Effector CD8-positive, alpha-beta T cell (primary cell): Measurements from ENCODE around the gene WSCD1.

ENCODE experiments used
- DNase-seq: peaks from one replicate; lab custom pipeline; 2025; lab: John Stamatoyannopoulos, UW

The WSCD1 gene

DNA sequence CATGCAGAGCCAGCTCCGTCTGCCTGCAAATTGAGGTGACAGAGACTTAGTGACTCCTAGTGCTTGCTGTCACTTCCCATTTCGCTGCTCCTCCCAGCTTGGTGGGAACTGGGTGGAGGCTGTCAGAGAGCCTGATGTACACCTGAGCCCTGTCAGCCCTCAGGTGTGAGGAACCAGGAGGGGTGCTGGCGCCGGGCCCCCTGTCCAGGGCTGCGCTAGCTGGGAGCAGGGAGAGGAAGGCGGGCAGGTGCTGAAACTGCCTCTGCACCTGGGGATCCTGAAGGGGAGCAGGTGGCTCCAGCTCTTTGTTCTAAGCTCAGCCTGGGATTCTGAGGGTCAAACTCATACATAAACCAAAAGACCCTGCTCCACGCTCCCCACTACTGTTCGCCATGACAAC lies 10.8 kb upstream of the WSCD1 start:
- DNase-seq = no peak

DNA sequence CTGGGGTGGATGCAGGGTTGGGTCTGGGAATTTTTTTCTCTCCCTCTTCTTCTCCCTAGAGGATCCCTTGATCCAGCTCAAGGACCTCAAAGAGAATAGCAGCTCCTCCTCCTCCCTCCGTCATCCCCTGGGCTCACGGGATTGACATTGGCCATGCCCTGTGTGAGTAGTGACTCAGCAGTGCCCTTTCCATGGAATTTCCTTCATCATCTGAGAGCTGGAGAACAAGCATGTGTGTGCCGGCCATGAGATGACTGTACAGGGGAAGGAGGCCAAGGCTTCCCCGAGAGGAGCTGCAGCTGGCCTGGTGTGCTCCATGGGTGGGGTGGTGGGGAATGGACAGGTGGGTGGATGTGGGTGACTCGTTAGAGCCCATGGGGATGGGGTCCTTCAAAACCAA lies 8.9 kb upstream of the WSCD1 start:
- DNase-seq = no peak

DNA sequence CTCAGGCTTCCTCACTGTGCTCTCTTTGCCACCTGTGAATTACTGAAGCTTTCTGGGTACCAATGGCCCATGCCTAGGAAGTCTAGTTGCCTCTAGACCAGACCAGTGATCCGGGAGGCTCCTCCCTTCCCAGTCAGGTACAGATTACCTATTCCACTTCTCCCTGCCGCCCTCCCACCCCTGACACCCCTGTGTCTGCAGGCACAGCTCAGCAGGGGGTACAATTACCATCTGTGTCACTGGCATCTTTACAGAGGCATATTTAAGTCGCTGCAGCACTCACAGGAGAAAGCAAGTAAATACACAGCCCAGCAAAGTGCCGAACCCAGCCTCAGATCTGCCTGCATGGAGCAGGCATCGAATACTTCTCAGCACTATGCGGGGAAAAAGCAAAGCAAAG lies 5.3 kb upstream of the WSCD1 start:
- DNase-seq = no peak

DNA sequence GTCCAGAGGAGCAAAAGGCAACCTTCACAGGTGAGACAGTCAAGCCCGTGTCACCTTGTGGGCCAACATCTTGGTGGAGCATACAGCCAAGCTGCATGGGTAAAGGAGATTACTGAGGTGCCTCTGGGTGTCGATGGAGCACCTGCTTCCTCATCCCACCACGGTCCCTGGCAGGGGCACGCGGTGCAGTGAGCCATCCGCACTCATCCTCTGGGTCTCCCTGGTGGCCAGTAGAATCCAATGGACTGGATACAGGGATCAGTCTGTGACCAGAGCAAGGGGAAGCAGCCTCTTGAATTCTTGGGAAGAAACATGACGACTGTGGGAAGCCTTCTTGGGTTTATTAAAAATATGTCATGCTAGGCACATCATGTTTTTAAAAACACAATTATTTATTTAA lies 4.8 kb upstream of the WSCD1 start:
- no peak for DNase-seq

DNA sequence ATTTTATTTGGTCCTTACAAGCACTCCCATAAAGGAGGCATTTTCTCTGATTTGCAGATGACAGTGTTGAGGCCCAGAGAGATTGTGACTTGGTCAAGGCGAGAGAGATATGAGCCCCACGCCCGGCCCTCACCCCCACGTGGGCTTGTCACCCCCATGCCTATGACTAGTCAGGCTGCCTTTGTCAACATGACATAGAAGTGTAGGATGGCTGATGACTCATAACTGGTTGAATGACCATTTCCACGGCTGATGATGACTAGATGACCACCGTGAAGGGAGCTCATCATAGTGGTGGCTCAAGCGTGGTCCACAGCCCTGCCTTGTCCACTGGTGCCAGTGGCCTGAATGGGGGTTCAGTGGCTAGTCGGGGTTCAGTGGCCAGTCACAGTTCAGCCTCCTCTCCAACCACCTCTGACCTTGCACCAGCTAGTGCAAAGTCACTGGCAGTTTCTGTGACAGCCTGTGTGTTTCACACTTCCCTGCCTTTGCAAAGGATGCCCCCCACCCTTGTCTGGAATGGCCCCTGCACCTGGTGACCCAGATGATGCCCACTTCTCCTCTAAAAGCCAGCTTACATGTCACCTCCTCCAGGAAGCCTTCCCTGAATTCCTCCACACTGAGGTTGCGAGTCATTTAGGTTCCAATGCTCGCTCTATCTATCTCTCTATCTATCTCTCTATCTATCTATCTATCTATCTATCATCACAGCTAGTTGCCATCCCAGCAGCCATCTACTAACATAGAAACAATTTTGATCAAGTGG lies 3.8 kb upstream of the WSCD1 start:
- no peak for DNase-seq

DNA sequence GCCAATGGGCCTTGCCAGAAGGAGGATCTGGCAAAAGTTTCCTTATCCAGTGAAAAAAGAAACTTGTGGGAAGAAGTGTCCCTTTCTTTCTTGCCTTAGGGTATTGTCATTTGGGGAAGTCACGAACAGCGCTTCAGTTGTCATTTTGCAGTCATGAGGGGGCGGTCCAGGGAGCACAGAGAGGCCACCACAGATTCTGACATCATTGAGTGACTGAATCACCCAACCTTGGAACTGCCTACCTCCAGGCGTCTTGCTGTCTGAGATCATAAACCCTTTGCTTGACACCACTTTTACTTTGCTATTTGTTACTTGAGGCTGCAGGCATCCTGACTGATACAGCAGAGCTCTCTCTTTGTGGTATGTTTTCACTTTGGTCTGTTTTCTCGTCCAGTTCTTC lies 3.1 kb upstream of the WSCD1 start:
- DNase-seq = no peak

DNA sequence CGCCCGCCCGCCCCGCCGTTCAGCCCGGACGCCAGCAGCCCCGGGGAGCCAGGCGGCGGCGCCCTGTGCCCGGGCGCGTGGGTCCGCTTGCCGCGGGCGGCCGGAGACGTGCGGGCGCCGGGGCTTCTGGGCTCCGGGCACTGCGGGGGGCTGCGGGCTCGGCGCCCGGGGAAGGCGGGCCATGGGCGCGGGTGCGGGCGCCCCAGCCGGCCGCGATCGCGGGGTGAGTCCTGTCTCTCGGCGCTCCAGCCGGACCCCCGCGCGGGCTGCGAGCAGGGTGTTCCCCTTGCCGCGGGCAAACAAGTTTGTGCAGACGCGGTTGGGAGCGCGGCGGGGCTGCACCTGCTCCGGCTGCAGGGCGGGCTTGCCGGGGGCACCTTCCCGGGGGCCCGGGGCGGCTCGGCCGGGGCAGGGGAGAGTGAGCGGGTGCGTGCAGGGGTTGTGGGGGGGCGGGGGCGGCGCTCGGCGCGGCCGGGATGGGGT lies 292 bp downstream of the WSCD1 start:
- no peak for DNase-seq

DNA sequence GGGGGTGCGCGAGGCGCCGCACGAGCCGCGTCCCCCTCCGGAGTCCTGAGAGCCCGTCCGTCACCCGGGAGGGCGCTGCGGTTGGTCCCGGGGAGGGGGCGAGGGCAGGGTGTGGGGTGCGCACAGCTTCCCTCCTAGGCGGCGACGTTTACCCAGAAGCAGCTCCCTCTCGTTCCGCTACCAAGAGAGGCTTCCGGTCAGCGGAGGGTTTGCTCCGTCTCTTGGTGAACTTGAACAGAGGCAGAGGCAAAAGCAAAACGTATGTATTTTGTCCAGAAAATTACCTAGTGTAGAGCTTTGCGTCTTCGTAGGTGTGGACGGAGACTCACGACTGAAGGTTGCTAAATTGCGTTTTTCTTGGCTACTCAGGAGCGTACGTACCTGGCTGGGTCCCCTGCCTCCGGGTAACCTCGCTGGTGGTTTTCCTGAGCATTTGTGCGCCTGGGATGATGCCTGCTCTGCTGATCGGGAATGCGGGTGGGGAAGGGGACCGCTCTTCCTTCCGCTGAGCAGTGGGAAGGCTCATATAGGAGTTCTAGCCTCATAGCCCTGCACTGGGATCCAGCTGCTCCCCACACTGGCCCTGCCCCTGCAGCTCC lies 833 bp downstream of the WSCD1 start:
- no peak for DNase-seq

DNA sequence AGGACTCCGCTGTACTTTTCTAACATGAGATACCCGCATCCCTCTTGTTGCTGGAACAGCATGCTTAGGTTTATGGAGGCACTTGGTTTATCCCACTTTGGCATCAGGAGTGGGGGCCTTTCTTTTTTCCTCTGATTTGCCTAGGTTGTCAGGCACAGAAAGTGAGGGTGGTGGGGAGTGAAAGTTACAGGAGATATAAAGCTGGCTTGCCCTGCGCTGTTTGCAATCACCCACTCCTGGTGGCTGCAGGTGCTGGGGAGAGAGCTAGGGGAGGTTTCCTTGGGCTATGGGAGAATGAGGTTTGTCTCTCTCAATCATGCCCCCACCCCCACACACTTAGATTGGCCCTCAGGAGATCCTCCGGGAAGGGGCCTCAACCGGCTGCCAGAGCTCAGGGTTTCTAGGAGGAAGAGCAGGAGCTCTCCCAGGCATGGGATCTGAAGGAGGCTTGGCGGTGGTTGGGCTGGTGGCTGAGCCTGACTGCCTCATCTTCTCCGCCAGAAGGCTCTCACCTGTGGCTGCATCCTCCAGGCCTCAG lies 1.4 kb downstream of the WSCD1 start:
- DNase-seq = no peak

DNA sequence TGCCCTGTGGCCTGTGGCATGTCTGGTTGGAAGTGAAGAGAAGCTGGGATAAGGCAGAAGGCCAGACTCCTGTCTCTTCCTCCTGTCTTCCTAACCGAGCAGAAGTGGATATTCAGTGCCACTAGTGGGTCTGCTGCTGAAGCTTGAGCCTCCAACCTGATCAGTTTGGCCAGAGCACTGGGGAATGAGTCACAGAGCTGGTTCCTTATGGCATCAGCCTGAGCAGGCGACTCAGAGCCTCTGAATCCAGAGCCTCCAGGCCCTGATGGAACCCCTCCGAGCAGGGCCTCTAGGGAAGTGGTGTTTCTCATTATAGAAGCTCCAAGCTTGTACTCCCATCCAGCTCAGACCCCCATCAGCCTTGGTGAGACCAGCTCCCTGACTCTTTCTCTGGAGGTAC lies 2.0 kb downstream of the WSCD1 start:
- DNase-seq = no peak

DNA sequence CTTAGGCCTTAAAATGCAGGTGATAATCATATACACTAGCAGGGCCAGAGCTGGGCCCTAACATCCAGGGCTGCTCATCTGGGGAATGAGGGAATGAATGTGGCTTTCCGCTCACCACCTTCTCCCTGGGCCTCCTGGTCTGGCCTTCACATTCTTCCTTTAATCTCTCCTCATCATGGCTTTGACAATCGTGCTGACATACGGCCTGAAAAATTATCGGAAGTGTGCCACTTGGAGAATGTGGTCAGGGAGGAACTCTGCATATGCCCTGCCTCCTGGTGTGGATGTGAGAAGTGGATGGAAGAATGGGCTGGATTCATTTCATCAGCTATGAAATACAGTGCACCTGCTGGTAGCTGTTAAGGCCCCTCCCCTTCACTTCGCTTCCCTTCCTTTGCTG lies 2.4 kb downstream of the WSCD1 start:
- DNase-seq = no peak

DNA sequence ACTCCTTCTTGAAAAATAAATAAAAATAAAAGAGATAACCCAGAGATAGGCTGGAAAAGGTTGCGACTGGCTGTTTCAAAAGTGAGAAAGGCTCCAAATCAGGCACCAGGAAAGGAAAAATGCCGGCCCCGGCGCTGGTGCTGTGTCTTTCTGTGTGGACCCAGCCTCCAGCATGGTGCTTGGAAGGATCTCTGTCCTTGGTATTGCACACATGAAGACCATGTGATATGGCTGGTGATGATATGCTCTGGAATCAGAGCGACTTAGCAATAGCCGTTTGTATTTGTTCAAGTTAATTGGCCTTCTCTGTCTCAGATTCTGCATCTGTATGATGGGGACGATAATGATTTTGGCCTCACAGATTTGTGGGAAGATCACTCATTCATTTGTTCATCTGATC lies 3.4 kb downstream of the WSCD1 start:
- no peak for DNase-seq

DNA sequence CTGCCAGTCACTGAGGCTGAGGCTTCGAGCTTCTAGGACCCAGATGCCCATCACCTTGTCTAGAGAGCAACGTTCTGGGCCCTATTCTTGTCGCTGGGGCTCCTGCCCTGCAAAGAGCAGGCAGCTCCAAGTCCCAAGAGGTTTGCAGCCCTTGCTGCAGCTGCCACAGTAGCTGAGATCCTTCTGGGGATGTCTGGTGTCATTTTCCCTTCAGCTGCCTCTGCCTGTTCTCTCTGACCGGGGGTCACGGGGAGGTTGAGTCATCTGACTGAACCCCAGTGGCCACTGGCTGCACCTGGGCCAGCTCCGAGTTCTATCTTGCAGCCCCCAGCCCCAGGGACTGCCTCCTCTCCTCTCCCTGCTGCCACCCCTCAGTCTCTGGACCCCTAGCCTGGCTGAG lies 4.9 kb downstream of the WSCD1 start:
- no peak for DNase-seq

DNA sequence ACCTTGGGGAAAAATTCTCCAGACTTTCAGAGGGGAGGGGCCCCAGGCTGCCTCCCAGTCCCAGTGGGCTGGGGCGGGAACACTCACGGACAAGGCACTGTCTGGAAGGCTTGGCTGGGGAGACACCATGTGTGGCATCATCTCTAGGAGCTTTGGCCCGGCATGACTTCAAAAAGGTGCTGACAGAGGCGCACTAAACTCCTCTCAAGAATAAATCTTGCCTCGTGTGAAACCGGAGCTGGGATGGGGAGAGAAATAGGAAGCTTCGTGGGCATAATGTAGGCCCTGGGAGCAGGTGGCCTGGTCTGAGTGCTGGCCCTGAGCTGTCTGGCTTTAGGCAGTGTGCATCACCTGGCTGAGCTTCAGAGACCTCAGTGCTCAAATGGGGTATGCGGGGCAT lies 5.7 kb downstream of the WSCD1 start:
- DNase-seq = no peak

DNA sequence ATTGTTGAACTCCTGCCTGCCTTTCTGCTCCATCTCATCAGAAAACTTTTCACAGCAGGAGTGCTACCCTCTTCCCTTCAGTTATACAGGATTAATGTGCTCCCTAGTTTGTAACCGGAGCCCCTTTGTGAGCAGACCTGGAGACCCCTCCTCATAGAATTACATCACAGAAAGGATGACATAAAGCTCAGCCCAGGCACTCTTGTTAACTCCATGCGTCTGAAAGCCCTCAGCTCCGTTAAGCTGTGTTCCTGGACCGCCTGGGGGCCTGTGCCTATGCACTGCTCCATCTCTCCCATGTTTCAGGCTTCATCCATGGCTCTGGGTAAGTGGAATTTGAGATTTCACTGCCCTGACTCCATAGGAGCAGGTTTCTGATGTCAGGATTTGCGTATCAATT lies 7.6 kb downstream of the WSCD1 start:
- DNase-seq = no peak

DNA sequence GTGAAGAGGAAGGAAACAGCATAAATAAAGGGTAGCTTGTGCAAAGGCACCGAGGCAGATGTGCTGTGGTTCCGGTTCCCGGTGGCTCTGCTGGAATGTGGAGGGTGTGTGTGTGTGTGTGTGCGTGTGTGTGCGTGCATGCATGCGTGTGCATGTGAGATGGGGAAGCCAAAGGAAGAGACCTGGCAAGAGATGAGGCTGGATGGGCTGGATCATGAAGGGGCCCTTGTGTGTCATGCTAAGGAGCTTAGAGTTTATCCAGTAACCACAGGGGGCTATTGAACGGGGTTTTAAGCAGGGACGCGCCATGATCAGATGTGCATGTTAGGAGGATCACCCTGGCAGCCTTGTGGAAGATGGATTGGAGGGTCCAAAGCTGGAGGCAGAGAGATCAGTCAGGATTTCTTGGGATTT lies 8.3 kb downstream of the WSCD1 start:
- DNase-seq = no peak

DNA sequence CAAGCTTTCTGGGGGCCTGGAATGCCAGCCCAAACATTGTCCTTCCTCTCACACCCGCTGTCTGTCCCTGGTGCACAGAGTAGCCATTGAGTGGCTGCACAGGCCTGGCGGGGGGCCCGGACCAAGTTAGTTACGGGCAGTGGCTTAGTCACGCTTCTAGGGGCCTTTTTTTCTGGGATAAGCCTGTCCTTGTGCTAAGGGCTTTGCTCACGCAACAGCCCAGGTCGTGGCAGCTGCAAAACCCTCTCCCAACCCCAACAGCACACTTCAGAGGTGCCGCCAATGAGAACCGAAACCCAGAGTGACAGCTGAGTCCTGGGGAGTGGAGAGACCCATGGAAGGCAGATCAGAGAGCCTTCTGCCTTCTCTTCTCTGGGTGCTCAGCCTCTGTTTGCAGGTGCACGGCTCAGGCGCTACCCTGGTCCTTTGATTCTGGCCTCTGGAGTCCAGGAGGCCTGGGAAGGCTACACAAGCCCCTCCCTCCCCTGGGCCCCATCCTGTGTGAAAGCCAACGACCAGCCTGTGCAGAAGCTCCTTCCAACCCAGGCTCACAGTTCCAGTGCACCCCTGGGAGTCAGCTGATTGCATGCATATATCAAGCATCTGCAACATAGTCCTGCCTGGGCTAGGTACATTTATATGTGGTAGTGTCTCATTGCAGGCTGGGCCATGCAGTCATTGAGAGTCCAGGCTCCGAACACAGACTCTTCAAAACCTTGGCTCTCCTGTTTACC lies 9.1 kb downstream of the WSCD1 start:
- no peak for DNase-seq

DNA sequence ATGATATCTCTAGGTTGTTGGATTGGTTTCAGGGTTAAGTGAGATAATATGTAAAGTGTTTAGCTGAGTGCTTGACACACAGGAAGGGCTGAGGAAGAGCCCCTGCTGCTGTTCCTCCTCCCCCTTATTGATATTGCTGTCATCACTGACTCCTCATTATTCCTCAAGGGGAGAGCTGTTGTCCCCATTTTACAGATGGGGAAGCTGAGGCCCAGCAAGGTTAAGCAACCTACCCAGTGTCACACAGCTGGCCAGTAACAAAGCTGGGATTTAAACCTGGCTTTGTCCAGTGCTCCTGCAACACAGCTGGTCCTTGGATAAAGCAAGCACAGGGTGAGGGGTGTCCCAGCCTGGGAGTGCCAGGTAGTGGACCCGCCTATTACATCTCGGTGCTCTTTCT lies 9.8 kb downstream of the WSCD1 start:
- DNase-seq = no peak

DNA sequence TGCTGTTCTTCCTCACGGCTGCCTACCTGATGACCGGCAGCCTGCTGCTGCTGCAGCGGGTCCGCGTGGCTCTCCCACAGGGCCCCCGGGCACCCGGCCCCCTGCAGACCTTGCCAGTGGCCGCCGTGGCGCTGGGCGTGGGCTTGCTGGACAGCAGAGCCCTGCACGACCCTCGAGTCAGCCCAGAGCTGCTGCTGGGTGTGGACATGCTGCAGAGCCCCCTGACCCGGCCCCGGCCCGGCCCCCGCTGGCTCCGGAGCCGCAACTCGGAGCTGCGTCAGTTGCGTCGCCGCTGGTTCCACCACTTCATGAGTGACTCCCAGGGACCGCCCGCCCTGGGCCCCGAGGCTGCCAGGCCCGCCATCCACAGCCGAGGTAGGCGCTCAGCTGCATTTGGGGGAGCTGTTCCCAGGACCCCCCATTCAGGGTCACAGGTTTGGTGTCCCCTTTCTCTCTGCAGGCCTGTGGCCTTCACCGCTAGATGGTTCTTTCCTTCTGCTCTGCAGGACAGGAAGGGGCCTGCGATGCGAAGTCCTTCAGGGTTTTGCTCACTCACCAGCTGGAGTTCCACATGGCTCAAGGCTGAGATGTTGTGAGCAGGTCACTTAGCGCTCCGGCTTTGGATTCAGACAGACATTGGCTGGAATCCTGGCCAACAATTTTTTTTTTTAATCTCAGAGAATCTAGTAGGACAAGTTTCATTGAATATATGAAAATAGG lies 10.7 kb downstream of the WSCD1 start:
- no peak for DNase-seq

DNA sequence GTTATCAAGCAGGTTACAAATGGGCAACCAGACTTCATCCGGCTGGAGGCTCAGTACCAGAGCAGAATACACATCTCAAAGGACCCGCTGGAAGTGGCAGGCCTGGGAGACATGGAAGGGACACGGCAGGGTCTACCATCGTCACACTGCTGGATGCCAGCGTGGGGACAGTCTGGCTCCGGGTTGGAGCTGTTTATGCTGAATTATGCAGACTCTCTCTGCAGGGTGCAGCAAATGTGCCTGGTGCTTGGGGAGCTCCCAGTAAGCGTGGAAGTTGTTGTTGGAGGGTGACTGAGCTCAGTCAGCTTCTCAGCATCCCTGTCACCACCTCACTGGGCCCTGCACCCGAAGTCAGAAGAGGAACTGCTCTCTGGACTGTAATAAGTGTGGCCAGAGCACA lies 12.2 kb downstream of the WSCD1 start:
- DNase-seq = no peak

DNA sequence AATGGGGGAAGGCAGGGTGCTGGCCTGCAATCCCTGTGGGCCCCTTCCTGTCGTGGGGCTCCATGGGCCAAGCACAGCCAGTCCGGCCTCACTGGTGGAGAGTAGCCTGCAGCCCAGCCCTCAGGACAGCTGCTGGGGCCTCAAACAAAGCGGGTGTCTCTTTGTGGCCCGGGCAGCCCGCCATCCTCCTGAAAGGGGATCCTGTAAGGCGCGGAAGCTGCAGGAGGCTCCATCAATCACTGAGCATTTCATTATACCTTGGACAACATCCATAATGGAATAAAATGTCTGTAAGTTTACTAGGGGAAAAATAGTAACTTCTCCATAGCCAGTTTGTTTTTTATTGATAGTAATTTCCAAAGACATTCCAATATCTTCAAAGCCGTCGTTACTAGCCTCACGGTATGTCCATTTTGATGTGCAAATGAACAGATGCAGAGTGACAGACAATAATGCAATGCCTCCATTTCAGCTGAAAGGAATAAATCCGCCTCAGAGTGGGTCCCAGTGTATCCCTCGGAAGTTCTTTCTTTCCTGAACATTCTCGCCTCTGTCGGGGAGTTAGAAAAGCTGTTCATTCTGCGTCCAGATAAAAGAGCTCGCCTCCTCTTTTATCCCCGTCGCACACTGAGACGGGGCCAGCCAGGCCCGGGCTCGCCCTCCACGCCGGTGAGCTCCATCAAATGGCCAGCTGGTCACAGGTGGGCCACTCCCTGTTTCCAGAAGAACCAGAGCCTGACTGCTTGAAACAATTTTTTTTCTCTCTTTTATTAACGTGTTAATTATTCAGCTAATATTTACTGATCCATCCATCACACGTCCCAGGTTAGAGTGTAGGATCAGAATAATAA lies 14.4 kb downstream of the WSCD1 start:
- no peak for DNase-seq
